ENCODE data around the gene ASCC3.

ASCC3 gene

DNA sequence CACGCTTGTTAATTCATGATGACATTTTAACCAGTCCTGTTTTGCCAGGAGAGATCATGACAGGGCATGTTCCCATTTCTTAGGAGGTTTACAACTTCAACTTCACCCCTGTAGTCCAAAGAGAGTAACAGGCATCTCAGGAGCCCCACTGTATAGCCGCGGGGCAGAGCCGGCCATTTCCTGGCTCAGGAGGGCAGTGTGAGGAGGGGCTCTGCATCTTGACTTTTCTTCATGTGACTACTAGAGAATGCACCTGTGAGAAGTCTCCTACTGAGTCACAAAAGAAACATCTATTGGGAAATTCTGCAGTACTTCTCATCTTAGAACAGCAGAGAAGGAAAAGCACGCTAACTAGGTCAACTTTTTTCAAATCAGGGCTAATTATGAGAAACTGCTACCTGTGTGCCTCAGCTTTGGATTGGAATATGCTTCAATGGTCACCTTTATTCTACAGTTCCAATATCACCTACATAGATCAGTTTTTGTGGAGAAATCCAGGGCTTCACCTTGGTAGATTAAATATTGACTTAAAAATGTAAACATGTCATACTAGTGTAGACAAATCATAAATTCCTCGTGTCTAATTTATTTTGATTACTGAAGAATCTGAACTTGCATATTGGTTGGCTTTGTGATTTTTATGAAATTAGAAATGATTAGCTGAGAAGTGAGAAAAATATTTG lies 387.8 kb downstream of the ASCC3 start:
- DNase-seq (ENCODE audit: low read depth, low spot score), result no peak

DNA sequence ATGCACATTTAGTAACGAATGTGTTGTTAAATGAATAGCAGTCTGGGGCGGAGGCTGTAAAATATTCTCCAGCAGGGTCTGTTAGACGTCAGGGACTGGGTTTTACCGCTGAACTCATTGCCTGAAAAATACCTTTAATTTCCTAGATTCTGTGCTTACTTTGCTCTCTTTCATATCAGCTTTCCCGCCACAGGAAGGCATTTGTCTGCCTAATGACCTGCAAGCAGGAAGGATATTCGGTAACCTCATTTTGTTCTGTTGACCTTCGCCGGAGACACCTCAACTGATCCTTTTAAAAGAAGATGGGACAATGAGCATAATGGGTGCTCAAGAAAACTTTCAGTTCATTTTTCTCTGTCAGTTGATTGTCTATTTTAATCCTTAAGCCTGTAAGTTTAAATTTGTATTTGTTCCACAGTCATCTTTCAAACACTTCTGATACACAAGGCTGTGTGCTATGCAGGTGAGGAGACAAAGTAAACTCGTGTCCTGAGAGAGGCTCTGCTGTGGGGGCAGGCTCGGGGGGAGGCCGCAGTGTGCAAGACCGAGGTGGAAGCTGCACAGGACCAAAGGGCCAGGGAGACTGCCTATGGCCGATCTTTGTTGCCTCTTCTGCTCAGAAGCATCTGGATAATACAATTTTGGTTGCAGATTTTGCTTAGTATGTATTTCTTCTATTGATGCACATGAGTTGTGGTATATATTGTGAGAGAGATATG lies 389.0 kb downstream of the ASCC3 start:
- no peak for DNase-seq (ENCODE audit: low read depth, low spot score)

DNA sequence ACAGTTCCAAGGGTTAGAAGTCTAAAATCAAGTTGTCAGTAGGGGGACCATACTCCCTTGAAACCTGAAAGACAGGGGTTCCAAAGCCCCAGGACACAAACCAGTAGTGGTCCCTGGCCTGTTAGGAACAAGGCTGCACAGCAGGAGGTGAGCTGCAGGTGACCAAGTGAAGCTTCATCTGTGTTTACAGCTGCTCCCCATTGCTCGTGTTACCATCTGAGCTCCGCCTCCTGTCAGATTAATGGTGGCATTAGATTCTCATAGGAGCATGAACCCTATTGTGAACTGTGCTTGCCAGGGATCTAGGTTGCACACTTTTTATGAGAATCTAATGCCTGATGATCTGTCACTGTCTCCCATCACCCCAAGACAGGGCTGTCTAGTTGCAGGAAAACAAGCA lies 391.1 kb downstream of the ASCC3 start:
- no peak for DNase-seq (ENCODE audit: low read depth, low spot score)

DNA sequence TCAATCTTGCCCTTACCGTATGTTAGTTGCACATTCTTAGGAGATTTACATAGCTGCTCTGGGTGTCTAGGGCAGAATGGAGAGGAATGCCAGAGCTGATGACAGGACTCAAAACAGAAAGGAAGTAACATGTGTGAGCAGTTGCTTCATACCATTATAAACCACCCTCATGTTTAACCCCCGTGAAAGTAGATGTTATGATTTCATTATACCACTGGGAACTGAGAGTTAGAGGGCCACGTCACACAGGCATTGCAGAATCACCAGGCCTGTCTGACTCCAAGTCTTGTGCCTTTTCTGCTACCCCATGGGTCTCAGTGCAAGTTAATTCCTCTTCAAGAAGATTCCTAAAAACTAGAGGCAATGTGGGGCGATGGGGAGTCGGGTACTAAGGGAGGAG lies 392.9 kb downstream of the ASCC3 start:
- DNase-seq (ENCODE audit: low read depth, low spot score), result no peak

DNA sequence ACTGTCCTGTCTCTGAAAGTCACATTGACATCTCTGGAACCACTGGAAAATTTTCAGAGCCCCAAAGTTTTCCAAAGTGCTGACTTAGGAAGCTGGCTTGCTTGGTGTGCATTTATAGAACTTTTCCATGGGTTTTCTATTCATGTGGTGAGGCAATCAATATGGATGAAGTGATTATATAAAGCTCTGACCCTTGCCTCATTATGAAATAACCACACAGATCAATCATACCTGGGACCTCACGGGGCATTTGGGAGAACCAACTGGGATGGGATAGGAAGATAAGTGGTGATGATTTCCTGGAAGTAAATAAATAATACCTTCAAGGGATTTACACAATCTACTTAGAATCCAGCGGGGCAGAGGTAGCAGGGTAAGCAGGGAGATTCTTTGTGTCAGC lies 393.5 kb downstream of the ASCC3 start:
- no peak for DNase-seq (ENCODE audit: low read depth, low spot score)

DNA sequence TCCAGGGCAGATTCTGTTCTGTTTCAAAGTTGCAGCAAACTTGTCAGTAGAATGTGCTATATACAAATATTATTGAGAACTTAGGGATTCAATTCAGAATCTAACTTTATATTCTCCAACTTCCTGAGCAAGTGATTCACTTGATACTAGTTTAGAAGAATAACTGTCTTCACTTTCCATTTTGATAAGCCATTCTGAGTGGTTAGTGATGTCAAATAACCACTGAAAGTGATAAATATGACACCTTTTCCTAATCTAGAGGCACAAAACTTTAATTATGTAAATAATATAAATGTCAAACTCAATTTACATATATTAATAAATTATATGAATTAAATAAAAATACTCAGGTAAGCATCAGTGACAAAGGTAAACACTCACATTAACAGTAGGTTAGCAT lies 395.9 kb downstream of the ASCC3 start:
- DNase-seq (ENCODE audit: low read depth, low spot score), result no peak

DNA sequence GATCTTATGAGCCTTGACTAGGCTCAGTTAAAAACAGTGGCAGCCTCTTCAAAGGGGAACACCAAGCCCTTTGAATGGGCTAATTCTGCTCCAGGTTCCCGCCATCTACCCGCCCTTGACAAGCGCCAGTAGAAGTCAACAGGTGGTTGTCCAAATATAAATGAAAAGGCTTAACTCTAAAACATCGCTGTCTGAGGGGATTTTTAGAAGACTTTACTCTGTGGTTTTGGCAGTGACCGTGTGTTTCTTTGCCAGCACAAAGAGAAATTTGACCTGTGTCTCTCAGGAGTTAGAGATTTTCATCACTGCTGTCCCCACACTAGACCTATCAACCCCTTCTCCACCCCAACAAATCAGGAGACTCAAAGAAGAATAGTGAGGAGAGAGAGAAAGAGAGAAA lies 396.7 kb downstream of the ASCC3 start:
- DNase-seq (ENCODE audit: low read depth, low spot score), result no peak

DNA sequence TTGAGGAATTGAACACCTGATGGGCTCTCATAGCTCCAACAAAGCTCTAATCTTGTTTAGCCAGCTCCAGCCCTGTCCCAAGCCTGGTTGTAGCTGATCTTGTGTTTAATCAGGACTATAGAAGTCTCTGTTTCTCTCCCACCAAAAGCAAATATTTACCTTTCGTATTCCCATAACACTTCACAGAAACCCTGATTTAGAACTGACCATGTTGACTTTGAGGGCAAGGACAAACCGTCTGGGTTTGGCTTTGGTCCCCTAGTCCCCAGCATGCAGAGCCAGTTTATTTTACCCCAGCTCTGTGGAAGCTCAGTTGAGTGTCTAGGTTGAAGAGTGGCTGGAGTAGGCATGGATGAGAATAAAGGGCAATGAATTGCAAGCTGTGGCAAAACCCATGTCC lies 398.4 kb downstream of the ASCC3 start:
- no peak for DNase-seq (ENCODE audit: low read depth, low spot score)

DNA sequence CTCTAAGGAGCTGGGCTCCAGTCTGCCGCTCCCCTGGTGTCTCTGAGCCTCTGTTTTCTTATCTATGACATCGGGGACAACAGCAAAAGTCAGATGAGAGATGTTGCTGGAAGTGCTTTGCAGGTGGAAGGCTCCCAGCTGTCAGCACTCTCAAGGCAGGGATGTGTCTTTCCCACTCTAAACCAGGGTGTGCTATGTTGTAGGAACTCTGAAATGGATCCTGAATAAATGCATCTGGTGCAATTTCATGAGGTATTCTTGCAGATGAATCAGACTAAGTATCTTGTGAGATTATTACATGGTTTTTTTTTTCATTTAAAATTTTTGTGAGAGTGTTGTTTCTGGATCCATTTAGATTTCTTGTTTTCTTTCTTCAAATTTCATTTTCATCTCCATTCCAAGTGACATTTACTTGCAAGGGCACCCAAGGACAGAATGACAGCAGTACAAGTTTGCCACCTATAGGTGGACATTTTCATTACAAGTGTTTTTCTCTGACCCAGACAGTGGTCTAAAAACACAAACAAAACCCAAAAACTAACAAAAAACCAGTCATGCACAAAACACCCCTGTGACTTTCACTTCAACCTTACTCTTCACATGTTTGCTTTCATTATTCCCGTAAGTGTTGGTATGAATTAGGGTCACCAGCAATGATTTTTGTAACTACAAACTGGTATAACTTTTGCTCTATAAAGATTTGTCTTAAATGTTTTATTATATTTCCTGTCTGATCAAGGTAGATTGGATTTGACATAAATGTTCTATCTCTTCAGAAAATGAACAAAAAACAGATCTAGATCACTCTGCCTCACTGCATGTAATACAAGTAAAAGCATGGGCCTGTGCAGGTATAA lies 401.7 kb downstream of the ASCC3 start:
- no peak for DNase-seq (ENCODE audit: low read depth, low spot score)

DNA sequence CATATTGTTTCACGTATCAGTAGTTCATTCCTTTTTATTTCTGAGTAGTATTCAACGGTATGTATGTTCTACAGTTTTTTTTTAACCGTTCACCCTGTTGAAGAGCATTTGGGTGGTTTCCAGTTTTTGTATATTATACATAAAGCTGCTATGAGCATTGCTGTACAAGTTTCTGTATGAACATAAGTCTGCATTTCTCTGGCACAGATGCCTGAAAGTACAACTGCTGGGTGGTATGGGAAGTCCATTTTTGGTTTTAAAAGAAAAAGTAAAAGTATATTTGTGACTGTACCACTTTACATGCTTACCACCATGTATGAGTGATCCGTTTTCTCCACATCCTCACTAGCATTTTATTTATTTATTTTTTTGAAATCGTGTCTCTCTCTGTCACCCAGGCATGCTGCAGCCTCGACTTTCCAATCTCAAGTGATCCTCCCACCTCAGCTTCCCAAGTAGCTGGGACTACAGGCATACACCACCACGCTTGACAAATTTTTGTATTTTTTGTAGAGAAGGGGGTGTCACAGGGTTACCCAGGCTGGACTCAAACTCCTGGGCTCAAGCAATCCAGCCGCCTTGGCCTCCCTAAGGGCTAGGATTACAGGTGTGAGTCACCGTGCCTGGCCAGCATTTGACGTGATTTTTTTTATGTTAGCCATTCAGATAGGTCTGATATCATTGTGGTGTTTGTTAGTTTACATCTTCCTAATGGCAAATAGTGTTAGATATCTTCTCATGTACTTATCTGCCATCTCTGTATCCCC lies 405.4 kb downstream of the ASCC3 start:
- no peak for DNase-seq (ENCODE audit: low read depth, low spot score)

DNA sequence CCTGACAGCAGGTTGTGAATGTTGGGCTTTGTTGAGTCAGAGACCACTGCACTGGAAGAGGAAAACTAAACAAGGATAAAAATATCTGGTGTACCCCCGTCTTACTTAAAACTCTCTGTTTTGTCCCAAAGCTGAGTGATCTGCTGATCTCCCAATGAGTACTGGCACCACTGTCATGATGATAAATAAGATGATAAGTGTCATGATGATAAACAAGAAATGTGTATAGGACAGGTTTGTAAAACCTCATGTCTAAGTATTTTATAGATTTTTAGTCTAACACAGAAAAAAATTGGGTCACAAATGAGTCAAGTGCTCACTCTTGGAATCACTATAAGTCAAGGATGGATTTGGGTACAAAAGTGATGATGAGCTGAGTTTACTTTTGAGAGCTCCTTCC lies 407.9 kb downstream of the ASCC3 start:
- no peak for DNase-seq (ENCODE audit: low read depth, low spot score)

DNA sequence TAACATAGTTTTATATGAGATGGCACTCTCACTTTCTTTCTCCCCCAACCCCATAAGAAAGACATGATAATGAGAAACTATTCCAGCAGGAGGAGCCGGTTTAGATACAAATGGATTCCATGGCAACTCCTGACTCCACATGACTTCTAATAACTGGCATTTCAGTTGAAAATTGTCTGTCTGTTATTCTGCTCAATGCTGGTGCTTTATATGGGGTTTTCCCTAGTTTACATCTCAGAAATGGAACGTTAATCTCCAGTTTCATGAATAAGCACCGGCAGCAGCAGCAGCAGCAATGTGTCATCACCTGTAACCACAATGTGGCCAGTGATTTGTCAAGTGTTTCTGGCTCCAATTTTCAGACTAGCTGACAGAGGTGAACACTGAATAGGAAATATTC lies 408.5 kb downstream of the ASCC3 start:
- DNase-seq (ENCODE audit: low read depth, low spot score), result no peak

DNA sequence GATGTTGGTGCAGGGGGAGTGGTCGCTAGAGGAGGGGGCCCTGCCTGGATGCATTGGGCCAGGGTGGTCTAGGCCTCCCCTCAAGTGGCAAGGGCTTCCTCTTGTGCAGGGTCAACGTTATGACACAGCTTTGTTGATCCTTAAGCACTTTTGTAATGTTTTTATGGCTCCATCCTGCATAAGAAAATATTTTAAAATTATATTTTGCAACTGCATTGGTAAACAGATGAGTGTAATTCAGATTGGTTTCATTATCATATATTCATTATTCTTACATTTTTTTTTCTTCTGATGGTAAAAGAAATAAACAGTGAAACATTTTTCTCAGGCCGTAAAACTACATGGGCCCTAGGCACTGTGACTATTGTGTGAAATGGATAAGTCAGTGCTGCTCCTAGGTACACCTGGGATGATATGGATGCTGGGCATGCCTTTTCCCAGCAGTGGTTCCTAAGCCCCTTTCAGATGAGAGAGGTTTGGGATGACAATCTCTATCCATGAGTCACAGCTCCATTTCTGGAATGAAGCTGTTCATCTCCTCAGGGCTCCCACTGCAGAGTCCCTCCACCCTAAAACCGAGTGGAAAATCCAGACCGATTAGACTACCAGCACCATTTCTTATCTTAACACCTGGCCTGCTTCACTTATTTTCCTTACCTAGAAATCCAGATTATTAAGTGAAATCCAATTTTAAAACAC lies 410.6 kb downstream of the ASCC3 start:
- DNase-seq (ENCODE audit: low read depth, low spot score), result no peak

DNA sequence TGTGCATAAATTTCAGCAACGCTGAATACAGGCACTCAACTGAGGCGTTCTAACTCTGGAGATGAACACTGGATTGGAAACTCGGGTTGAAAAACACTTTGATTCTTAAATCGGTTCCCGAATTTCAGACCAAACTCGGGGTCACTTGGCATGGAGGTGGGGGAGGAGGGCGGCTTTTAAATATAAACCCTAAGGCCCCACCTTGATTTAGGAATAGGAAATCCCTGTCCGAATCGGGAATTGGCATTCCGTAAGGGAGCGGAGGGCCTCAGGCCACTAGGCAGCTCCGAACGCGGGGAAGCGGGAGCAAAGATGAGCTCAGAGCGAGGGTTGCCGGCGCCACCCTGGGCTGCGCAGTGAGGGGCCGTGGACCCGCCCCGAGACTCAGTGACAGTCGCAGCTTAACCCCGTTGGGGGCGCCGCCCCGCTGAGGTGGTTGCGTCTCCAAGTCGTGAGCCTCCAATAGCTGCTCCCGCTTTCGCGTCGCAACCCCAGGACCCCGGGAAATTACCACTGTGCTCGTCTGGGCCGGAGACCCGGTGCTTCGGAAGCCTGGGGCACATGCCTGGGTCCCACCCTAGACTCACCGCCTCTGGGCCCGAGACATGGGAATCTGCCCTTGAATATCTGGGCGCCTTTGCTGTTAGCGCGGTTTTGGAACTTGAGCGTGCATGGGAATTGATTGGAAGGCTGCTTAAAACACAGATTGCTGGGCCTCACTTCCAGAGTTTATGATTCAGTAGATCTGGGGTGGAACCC lies 411.8 kb downstream of the ASCC3 start:
- DNase-seq (ENCODE audit: low read depth, low spot score), result no peak

DNA sequence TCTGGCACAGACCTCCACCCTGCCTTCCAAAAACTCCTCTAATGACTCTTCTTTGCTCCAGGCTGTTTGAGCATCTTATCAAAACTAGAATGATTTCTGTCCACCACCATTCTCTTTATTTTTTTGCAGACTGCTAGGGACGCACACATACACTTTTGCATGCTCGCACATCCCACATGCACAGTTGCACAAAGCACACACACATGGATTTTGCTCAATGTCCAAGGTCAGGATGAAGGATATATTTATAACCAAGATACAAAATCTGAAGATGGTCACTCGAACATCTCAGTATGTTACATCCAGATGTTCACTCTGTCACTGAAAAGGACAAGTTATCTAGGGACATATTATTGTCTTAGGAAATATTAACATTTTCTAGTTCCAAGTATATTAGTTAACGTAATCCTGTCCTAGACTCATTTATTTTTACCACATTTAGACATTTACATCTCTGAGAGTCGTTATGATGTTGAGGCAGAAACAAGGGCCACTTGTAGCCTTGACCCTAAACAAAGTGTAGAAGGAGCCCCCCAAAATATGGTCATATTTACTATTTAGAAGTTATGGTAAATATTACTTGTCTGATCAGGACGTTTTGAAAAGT lies 413.0 kb downstream of the ASCC3 start:
- no peak for DNase-seq (ENCODE audit: low read depth, low spot score)

DNA sequence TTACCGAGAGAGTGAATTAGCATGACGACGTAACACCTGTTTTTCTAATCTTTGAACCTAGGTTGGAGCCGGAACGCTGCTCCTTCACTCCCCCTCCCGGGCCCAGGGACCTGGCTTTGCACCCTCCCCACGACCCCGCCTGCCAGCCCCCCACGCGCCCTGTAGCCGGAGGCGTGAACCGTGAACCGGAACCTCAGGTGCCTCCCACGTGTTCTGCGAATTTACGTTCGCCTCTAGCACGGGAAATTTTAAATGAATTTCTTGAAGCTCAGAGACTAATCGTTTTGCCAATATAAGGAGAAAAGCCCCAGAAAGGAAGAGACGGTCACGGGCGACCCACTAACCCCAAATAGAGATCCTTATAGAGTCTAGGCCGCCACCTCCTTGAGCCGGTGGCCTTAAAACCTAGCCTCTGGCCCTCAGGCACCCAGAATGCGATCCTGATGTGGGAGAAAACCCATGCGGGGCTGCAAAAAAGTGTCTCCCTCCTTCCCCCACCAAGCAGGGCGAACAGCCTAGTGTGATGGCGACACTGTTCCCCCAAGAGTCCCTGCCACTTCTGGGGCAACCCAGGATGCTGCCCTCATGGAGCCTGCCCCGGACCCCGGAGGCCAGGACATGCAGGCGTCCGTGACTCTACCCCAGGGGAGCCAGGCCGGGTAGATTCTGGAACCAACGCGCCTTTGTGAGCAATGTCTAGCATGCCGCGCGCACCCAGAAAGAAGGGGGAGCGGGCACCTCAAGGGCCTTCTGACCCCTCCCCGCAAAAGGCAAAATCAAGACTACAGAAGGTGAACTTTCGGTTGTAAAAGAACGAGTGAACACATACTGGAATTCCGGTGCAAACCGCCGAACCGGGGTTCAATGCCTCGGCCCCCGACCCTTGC lies 413.8 kb downstream of the ASCC3 start:
- no peak for DNase-seq (ENCODE audit: low read depth, low spot score)

DNA sequence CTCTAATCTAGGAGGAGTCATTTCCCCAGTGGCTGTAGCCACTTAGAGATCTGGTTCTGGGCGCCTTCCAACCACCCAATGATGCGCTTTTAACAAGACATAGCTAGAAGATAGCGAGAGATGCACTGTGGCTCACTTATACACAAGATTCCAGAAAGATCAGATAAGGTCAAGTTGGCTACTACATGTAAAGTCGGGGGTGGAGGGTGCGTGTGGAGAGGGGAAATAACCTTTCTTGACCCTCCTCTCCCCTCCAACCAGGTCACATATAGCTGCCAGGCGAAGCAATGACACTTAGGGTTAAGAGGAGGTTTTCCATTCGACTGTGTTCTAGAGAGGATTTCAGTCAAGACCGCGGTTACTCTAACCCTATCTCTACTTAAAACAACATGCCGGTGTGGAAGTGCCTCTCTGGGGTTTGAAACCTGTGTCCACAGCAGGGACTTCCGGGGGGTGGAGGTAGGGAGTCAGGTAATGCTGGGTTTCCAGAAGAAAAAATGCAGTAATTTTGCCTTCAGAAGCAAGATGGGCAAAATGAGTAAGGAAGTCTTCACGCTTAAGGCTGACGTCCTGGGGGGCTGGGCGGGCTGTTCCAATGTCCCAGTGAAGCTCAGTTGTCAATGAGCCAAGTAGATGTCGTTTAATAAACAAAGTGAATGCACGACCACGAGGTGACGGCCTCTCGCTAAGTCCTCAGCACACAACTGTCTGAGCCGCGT lies 414.6 kb downstream of the ASCC3 start:
- no peak for DNase-seq (ENCODE audit: low read depth, low spot score)

DNA sequence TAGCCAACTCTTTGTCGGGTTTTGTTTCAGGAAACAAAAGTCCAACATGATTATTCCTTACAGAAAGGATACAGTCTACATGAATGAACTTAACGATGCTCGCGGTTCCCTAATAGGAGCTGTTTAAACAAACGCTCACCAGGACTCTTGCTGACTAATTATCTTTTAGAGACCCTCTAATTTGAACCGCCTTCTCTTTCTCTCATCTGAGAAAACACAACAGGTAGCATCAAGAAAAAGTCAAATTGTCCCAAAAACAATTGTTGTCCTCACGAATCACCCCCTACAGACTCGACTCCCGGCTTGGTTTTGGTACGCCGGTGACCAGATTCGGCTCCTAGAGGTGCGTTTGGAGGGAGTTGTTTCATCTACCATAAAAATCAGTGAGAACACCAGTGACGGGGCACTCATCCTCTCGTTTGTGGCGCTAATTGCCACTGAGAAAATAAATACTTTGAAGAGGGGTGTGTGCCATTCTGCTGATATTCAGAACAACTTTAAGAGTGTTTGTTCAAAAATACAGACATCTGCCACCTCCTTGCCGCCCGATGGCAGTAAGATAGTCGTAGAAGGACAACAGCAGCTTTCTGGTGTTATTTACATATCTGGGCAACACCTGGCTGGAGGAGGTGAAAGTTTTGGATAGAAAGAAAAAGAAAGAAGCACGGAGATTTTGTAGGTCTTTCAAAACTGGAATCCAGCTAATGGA lies 415.3 kb downstream of the ASCC3 start:
- no peak for DNase-seq (ENCODE audit: low read depth, low spot score)
